ENCODE measurements around the gene OCEL1.
A peak's percentile ranks its signal among the peaks of the same experiment; 100 is the strongest.
"Not testable (repeated sequence)": the region's sequence is repeated elsewhere in the genome, so short reads cannot be mapped to it uniquely, and the experiment has no call there.

Gene OCEL1, protein sequence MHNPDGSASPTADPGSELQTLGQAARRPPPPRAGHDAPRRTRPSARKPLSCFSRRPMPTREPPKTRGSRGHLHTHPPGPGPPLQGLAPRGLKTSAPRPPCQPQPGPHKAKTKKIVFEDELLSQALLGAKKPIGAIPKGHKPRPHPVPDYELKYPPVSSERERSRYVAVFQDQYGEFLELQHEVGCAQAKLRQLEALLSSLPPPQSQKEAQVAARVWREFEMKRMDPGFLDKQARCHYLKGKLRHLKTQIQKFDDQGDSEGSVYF

DNA sequence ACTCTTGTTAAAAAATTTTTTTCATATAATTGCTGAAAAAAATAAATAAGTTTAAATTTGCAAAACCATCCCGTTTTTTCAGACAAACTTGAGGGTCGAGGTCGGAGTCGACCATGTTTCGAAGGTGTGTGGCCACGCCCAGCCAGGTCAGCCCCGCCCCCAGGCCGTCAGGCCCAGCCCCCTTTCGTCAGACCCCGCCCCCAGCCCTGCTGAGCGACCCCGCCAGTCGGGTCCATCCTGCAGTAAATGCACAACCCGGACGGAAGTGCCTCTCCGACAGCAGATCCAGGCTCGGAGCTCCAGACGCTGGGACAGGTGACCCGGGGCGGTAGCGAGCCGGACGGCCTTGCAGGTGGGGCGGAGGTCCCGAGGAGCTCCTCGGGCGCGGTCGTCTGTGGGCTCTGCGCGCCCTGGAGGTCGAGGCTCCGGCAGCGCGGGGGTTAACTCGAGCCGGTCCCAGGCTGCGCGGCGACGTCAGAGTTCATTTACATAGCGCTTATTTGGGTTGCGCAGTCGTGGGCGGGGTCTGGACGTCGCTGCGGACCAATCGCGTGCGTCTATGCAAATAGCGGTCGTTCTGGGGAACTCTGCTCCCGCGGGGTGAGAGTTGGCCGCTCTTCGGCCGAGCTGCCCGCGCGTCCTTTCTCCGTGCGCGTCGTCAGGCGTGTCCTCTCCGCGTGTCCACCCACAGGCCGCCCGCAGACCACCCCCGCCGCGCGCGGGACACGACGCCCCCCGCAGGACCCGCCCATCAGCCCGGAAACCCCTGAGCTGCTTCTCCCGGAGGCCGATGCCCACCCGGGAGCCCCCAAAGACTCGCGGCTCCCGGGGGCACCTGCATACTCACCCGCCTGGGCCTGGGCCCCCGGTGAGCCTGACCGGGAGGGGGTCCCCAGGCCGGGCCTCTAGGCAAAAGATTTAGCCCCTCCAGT, at the start of gene OCEL1:
OCEL1 (plus strand) TSS at position 225 of the 932 bp plus-strand sequence; CDS start at position 247, 22 bp downstream.
- peak; percentile 100 for DNase-seq (ENCODE audit: low spot score)

DNA sequence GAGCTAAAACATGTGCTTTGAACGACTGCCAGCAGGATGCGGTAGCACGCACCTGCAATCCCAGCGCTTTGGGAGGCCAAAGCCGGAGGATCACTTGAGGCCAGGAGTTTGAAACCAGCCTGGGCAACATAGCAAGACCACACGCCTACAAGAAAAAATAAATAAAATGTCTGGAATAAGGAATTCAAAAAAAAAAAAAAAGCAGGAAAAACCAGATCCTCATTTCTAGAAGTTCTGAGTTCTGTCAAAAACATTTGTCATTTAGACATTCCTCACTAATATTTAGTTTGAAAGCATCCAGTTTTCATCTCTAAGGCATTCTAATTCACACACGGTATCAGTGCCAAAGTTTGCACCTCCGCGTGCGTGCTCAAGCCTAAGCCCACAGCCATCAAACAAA, 47.7 kb upstream of the OCEL1 start:
- DNase-seq (ENCODE audit: low spot score) = no peak

DNA sequence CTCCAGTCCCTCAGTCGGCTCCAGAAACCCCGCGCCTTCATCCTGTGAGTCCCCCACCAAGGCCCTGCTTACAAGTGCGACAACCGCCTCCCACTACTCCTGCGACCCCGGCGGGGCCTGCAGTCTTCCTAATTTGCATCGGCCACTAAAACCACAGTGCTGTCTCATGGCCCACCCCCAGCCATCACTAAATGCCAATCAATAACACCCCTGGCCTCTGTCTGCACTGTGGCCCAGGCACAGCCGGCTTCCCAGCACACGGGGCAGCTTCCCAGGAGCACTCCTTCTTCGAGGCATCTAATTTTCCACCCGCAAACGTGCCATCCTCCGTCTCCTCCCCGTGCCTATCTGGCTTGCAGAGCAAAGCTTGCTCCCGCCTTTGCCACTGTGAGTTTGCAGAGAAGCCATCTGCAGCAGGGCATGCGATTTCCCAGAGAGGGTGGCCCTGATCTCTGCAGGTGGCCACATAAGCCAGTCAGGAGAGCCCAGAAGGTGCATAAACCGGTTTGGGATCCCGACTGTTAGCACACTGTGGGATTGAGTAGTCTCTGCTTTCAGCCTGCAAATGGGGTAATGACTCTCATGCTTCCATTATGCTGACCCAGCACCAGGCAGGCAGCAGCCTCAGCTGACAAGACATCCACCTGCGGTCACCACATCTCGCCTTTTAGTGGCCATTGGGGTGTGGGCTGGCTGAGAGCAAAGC, 44.9 kb upstream of the OCEL1 start:
- DNase-seq (ENCODE audit: low spot score) = no peak

DNA sequence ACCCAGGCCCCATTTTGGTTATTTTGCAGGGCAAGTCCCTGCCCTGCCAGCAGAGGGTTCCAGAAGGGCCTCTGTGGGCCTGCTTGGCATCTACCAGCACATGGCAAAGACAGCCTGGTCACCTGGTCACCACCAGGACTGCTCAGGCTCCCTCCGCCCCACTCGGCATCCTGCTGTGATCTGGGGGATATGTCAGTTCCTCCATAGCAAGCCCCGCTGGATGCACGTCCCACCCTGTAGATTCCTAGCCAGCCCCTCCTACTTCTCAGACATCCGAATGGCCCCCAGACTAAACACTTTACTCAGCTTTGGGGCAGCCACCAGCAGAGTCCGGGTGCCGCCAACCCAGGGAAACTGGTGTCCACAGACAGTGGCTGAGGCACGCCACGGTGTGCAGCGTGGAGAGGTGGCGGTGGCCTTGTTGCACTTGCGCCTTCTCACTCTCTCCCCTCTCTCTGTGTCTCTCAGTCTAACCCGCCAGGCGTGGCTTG, 42.7 kb upstream of the OCEL1 start:
- DNase-seq (ENCODE audit: low spot score) = no peak

DNA sequence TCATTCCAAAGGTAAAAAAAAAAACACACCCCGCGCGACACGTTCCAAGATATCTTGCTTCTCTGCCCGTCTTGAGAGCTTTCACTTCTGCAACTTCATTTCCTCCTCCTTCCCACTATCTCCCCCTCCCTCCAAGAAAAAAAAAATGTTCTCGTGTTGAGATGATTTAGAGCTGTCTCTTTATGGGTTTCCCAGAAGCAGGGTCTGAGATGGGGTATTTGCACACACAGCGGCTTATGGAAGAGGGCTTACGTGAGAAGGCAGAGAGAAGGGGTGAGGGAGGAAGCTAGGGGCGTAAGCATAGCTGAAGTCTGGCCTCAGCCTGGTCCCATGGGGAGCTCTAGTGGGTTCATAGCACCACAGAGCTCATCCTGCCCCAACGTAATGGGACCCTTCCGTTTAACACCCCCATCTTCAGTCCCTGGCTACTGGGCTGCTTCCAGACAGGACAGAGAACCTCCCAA, 42.1 kb upstream of the OCEL1 start:
- DNase-seq (ENCODE audit: low spot score) = no peak

DNA sequence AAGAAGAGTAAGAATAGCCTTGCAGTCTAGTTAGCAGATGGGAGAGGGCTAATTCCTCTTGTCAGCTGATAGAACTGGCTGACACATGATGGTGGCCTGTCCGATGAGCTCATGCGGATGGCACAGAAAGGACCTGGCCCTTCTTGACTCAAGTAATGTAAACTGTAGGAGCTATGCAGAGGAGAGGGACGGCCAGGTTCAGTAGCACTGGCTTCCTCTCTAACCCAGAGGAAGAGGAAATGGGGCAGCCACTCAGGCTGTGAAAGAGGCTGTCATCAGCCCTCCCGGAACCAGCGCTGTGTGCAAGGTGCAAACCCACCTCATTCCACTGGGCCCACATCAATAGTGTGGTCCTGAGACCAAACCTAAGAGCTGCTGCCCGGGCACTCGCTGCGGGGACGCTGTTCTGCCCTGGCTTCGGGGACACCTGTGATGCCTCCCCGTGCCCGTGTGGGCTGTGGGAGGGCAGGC, 41.6 kb upstream of the OCEL1 start:
- DNase-seq (ENCODE audit: low spot score) = peak; percentile 18

DNA sequence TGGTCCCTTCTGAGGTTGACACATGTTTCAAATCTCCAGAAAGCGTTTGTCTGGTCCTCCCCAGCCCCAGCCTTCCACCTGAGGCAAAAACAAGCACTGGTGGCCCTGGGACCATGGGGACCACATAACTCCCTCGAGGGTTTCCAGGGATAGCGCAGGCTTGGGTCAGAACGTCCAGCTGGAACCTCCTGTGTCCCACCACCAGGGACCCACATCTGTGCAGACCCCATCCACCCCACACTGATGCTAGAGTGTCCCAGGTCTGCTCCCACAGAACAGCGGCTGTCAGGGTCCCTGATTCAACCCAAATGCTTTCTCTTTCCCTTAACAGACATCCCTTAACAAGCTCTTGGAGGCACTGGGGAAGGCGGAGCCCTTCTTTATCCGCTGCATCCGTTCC, 40.4 kb upstream of the OCEL1 start:
- DNase-seq (ENCODE audit: low spot score) = no peak

DNA sequence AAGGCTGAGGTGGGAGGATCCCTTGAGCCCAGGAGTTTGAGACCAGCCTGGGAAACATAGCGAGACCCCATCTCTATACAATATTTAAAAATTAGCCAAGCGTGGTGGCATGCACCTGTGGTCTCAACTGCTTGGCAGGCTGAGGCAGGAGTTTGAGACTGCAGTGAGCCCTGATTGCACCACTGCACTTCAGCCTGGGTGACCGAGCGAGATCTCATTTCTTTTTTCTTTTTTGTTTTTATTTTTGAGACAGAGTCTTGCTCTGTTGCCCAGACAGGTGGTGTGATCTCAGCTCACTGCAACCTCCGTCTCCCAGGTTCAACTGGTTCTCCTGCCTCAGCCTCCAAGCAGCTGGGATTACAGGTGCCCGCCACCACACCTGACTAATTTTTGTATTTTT, 34.3 kb upstream of the OCEL1 start:
- DNase-seq (ENCODE audit: low spot score) = not testable (repeated sequence)

DNA sequence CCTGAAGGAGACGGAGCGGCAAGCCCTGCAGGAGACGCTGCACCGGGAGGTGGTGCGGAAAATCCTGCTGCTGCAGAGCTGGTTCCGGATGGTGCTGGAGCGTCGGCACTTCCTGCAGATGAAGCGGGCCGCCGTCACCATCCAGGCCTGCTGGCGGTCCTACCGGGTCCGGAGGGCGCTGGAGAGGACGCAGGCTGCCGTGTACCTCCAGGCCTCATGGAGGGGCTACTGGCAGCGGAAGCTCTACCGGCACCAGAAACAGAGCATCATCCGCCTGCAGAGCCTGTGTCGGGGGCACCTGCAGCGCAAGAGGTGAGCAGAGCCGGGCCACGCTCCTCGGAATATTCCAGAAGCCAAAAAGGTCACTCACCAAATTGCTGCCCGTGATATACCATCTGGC, 33.3 kb upstream of the OCEL1 start:
- DNase-seq (ENCODE audit: low spot score) = no peak

DNA sequence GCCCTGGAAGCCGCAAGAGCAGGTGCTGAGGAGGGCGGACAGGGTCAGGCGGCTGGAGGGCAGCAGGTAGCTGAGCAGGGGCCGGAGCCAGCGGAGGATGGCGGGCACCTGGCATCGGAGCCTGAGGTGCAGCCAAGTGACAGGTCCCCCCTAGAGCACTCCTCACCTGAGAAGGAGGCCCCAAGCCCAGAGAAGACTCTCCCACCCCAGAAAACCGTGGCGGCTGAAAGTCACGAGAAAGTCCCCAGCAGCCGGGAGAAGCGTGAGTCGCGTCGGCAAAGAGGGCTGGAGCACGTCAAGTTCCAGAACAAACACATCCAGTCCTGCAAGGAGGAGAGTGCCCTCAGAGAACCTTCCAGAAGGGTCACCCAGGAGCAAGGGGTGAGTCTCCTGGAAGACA, 31.4 kb upstream of the OCEL1 start:
- no peak for DNase-seq (ENCODE audit: low spot score)

DNA sequence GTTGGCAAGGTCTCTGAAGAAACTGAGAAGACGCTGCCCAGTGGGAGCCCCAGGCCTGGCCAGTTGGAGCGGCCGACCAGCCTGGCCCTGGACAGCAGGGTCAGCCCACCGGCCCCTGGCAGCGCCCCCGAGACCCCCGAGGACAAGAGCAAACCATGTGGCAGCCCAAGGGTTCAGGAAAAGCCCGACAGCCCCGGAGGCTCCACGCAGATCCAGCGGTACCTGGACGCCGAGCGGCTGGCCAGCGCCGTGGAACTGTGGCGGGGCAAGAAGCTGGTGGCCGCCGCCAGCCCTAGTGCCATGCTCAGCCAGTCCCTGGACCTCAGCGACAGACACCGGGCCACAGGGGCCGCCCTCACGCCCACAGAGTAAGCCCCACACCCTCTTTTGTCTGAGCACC, 30.9 kb upstream of the OCEL1 start:
- no peak for DNase-seq (ENCODE audit: low spot score)

DNA sequence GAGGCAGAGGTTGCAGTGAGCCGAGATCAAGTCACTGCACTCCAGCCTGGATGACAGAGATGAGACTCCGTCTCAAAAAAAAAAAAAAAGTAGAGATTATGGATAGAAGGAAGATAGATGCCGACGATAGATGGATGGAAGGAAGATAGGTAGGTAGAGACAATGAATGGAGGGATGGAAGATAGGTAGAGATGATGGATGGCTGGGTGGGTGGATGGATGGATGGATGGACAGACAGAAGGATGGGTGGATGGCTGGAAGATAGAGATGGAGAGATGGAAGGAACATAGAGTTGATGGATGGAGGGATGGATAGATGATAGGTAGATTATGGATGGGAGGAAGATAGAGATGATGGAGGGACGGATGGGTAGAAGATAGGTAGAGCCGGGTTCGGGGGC, 29.4 kb upstream of the OCEL1 start:
- no peak for DNase-seq (ENCODE audit: low spot score)

DNA sequence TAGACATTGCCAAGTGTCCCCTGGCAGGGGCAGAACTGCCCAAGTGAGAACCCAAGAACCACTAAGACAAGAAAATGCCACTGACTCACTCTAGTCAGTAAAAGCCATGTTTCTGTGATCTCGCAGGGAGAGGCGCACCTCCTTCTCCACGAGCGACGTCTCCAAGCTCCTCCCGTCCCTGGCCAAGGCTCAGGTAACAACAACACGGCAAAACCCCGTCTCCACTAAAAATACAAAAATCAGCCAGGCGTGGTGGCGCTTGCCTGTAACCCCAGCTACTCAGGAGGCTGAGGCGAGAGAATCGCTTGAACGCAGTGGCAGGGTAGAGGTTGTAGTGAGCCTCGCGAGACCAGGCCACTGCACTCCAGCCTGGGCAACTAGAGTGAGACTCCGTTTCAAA, 28.4 kb upstream of the OCEL1 start:
- no peak for DNase-seq (ENCODE audit: low spot score)

DNA sequence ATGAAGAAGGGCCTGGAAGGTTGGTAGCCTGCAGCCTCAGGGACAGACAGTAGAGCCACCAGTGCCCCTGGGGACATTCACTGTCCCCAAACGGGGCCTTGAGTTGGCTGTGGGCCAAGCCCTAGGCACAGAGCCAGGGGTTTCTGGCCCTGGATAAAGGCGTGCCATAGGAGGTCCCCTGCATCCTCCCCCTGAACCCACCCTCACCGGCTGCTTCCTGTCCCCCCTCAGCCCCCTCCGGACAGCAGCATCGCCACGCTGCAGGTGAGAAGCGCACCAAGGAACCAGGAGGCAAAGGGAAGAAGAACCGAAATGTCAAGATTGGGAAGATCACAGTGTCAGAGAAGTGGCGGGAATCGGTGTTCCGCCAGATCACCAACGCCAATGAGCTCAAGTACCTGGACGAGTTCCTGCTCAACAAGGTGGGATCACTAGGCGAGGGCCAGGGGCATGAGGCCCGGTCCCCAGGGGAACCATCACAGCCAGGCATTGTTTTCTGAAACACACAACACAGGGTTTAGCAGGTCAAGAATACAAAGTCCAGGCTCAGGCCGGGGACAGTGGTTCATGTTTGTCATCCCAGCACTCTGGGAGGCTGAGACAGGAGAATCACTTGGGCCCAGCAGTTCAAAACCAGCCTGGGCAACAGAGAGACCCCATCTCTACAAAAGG, 25.5 kb upstream of the OCEL1 start:
- DNase-seq (ENCODE audit: low spot score) = no peak

DNA sequence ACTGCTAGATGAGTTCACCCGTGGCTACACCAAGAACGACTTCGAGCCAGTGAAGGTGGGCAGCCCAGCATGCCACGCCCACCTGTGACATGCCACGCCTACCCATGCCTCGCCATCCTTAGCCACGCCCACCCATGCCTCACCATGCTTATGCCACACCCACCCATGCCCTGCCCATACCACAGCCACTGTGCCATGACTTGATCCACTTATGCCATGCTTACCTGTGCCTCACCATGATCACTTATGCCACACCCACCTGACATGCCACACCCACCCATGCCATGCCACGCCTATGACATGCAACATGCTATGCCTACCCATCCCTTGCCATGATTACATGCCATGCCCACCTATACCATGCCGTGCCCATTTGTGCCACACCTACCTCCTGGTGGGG, 23.8 kb upstream of the OCEL1 start:
- no peak for DNase-seq (ENCODE audit: low spot score)

DNA sequence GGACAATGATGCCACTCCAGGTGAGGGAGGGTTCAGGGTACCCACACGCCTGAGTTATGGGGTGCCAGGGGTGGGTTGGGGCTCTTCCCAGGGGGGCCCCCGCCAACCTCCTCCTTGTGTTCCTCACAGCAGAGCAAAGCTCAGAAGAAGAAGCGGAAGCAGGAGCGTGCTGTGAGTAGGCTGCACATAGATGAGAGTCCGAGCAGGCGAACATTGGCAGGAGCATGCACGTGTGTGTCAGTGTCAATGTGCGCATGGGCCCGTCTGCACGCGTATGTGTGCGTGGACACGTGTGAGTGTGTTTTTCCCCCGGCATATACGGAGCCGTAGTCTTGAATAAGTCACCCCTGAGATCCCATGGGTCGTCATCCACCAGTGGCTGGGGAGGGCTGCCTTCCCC, 23.3 kb upstream of the OCEL1 start:
- DNase-seq (ENCODE audit: low spot score) = no peak

DNA sequence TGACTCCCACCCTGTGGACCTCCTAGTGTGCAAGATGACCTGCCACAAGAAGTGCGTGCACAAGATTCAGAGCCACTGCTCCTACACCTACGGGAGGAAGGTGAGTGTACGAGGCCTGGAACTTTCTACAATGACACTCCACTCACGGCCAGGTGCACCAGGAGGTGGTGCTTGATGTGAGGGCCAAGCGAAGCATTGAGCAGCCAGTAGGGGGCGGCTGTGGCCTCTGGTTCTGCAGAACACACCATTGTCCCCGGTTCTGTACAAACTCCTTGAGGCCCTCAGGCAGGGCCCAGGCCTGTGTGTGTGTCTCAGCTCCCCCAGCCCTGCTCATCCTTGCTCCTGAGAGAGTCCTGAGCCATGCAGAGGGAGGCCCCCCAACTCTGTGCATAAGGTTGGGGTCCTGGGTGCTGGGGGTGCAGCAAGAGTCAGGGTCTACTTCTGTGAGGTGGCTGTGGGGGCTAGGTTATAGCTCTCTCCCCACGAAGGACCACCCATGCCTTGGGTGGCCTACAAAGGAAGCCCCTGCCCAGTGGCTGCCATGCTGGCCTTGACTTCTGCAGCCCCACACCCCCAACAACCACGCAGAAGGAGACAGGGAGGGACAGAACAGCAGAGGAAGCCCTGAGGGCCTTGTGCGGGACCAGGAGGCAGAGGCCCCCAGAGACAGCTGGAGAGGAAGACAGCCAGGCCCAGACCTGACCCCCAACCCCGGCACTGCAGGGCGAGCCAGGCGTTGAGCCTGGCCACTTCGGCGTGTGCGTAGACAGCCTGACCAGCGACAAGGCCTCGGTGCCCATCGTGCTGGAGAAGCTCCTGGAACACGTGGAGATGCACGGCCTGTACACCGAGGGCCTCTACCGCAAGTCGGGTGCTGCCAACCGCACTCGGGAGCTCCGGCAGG, 20.5 kb upstream of the OCEL1 start:
- DNase-seq (ENCODE audit: low spot score) = peak; percentile 52

DNA sequence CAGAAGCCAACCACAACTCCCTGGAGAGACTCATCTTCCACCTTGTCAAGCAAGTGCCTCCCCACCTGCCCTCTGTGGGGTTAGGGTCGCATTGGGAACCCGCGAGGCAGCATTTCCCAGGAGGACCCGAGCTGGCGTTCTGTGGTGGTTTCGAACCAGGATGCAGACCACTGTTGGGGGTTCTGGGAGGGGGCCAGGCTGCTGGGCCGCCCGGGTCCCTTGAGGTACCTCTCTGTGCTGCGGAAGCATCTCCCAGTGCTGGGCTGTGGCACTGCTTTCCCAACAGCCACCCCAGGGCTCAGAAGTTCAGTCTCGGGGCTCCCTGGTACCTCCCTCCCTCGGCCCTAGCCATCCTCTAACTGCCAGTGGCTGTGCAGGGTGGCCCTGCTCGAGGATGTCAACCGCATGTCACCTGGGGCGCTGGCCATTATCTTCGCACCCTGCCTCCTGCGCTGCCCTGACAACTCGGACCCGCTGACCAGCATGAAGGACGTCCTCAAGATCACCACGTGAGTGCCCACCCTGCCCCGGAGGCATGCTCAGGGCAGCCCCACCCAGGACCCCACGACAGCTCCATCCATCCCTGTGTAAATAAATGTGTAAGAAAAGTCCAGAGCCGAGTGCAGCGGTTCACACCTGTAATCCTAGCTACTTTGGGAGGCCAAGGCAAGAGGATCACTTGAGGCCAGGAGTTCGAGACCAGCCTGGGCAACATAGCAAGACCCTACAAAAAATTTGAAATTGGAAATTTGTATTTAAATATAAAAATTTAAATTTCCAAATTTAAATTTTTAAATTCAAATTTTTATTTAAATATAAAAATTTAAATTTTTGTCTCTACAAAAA, 19.1 kb upstream of the OCEL1 start:
- no peak for DNase-seq (ENCODE audit: low spot score)

DNA sequence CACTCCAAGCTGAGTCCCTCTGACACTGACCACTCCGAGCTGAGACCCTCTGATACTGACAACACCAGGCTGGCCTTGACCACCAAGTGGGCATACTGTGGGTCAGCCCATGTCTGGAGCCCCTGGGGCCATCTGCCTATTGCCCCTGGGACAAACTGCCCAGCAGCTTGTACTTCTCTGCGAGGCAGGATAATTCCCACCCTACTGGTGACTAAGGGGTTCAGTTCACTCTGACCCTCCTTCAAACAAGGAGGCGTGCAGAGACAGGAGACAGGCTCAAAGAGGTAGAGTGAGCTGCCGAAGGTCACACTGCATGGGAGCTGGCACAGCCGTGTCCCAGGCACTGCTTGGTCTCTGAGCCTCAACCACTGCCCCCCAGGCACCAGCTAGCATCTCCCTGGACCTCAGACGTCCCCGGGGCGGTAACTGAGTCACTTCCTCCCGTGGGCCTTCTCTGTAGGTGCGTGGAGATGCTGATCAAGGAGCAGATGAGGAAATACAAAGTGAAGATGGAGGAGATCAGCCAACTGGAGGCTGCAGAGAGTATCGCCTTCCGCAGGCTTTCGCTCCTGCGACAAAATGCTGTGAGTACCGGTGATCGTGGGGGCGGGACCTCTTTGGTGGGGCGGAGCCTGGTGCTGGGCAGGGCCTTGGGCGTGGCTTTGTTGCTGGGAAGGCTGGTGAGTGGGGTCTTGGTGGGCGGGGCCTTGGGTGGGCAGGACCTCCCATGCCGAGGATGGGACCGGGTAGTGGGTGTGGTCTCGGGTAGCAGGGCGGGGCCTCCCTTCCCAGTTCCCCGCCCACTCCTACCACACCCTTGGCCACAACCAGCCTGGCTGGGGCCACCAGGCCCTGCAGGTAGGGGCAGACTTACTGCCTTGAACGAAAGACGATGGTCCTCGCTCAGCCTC, 16.6 kb upstream of the OCEL1 start:
- no peak for DNase-seq (ENCODE audit: low spot score)

Data from Ammon's horn (tissue), 1 donor.